ENCODE measurements around the gene LPP.

The LPP gene

DNA sequence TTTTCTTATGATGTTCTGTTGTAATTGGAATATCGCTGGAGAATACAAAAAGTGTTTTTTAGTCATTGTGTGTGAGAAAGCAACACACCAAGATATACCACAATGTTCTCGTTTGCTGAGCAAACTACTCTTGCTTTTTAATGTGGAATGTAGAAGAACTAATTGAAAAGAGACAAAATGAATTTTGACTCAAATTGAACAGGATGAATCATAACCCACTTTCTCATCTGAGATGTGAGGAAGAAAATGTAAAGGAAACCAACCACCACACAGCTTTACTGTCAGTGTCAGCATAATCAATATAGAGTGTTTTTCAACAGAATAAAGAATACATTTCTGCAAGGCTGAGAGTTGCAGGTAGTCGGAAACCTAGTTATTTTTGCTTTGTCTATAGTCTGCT, 569.0 kb downstream of the LPP start:
- DNase-seq (ENCODE audit: low spot score): no peak
- FAIRE-seq: no peak

DNA sequence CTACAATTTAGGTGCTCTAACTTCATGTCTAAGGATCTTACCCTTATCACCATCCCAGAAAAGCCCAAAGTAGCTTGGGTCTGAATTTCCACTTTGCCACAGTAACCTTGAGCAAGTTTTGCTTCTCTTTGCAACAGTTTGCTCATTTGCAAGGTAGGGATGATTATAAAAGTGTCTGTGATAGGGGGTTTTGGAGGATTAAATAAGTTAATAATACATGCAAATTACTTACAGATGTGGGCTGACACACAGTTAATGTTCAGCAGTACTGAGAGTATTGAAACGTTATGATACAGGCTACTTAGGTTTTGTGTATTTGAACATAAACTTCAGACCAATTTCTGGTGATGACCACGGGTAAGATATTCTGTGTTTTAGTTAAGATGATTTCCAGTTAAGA, 573.1 kb downstream of the LPP start:
- FAIRE-seq: no peak
- DNase-seq (ENCODE audit: low spot score): no peak

DNA sequence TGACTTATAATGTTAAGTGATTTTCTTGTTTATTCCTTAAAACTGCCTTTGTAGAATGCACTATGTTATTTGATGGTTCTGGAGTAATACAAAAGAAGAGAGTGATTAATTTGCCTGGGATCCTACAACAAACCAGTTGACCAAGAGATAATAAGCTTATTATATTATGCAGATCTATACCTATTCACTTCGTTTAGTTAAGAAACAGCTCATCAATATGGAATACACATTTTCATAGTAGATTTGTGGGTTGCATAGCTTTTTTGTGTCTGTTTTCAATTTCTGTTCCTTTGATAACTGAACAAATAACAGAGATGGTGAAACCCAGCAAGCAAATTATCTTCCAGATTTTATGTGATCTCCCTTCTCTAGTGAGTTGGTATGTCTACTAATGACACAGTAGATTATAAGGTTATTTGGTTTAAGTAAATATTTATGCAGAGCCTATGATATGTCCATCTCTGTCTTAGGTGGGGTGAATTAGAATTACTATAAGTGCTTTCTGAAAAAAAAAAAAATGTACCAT, 574.5 kb downstream of the LPP start:
- DNase-seq (ENCODE audit: low spot score): no peak

DNA sequence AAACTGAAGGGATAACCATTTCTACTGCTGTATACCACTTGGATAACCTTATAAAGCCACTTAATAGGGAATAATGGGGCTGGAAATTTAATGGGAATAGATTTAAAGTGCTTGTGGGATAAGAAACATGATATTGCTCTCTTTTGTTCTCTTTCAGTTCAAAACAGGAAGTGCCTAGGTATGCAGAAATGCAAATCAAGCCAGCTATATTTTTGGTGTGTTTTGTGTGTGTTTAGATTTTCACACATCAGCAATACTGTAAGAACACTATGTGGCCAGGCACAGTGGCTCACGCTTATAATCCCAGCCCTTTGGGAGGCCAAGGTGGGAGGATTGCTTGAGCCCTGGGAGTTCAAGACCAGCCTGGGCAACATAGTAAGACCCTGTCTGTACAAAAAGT, 575.5 kb downstream of the LPP start:
- no peak for FAIRE-seq

More for the DNA sequence above, 574.5 kb downstream of the LPP start:
- FAIRE-seq: no peak

DNA sequence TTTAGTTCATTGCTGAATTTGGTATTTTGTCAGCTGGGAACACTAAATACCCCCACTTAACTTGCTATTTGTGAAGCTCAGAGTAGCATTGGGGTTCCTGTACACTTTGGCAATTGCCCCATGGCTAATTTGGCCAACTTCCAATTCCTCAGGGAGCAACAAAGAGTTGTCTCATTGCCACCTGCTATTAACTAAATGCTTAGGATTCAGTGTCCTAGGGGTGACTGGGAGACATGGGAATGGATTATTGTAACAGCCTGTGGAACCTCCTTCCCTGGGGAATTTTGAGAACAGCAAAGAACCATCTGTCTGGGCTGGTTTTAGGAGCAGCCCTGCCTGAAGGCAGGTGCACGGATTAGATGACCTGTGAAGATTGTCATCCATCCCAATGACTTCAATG, 580.4 kb downstream of the LPP start:
- DNase-seq (ENCODE audit: low spot score) (no peak), FAIRE-seq (no peak)

More for the DNA sequence above, 575.5 kb downstream of the LPP start:
- no peak for DNase-seq (ENCODE audit: low spot score)

DNA sequence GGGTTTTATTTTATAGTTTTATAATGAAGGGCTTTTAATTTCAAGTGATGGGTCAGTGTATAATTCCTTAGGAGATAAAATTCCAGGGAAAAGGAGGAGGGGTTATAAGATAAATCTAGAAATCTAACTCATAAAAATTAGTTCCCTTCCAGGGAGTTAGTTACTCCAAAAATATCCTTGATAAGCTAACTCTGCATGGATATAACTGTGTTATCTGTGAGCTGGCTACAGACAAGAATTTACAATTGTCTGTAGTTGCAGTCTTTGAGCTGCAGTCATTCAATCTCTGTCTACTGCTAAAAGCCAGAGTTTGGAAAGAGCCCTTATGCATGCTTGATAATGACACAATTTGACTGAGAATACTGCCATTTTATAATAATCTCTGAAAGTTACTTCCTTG, 585.6 kb downstream of the LPP start:
- DNase-seq (ENCODE audit: low spot score) (no peak), FAIRE-seq (no peak)

DNA sequence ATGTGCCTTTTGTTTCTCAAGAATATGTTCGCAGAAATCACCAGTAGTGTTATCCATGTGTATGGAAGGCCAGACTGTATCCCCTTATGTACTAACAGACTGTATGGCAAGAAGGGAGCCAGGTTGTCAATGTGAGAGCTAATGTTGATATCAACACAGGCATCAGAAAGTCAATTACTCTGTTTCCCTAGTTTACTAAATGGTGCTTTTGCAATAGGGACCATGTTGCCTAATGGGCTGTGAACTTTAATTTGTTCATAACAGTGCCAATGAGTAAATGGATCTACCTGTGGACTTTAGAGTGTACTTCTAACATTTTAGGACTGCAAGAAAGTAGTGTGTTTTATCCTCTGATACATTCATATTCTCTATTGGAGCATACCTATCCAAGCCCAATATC, 586.1 kb downstream of the LPP start:
- DNase-seq (ENCODE audit: low spot score) (no peak), FAIRE-seq (no peak)

DNA sequence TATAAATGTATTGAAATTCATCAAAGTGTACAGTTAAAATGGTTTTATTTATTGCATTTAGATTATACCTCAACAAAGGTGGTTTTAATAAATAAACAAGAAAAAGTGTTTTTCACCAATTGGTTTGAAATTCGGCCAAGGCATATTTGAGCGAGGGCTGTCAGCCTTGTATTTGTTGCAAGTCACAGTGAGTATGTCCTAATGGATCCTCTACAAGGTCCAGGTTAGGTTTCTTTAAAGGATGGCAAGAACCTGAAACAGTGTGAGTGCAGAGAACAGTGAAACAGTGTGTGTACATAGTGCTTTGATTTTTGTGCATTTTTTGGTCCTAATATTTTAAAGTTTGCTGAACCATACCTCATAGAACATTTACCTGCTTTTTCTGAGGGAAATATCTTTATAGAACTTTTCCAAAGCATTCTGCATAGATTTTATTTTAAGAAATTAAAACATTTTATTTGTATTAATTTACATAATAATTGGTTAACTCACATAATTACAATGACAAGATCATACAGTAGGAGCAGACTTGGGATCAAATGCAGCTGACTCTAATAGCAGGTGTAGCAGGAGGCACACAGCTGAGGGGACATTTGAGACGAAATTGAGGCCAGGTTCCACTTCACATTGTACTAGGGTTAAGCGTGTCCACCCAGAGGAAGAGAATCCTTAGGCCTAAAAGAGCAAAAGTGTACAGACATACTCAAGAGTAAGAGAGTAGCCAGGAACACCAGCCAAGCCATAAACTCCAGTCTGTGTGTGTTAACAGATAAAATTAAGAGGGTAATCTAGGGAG, 589.0 kb downstream of the LPP start:
- no peak for FAIRE-seq

DNA sequence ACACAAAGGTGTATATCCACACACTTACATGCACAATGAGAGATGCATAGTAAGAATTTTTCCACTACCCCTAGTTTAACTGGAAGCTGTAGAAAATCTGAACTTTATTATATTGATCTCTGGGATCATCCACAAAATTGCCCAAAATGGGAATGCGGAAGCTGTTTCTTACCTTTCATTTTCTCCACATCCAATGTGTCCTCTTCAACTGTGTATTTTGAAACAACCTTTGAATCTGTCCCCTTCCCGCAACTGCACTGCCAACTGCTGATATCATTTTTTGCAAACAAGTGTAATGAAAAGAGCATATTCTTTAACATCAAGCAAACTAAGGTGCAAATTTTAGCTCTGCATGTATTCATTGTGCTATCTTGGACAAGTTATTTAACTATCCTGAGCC, 590.2 kb downstream of the LPP start:
- DNase-seq (ENCODE audit: low spot score) (no peak), FAIRE-seq (no peak)

More for the DNA sequence above, 589.0 kb downstream of the LPP start:
- DNase-seq (ENCODE audit: low spot score): no peak

DNA sequence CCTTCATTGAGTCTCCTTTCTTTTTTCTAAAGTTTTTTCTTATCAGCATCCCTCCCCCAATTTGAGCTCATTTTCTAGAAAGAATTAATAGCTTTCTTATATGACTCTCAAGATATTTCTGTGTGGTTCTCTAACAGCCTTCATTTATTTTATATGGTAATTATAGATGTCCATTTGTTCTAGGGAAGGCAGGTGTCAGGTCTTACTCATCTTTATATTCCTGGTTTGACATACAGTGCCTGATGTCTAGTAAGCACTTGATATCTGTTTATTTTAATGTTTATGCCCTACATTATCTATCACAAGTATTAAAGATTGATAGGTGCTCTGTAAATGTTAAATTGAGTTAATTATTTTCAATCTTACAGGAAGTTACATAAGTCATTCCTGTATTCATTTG, 591.1 kb downstream of the LPP start:
- FAIRE-seq: no peak
- DNase-seq (ENCODE audit: low spot score): no peak

DNA sequence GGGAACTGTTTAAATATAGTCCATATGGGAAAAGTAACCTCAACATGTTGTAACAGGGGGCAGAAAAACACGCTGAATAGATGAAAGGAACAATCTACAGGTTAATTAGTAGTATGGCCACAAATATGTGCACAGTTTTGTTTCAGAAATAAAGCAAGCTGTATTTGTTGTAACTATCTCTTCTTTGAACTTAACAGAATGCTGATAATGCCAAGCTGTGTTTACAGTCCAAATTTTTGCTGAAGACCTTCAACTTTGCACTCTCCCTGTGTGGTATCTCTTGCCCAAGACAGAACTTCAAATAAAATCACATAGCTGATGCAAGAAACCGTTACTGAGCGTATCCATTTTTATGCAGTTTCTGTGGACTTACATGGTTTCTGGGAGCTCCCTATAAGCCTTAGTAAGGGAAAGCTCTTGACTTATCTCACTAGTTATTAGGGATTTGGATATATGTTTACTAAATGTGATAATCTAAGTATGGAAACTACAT, 592.4 kb downstream of the LPP start:
- FAIRE-seq (no peak), DNase-seq (ENCODE audit: low spot score) (no peak)

DNA sequence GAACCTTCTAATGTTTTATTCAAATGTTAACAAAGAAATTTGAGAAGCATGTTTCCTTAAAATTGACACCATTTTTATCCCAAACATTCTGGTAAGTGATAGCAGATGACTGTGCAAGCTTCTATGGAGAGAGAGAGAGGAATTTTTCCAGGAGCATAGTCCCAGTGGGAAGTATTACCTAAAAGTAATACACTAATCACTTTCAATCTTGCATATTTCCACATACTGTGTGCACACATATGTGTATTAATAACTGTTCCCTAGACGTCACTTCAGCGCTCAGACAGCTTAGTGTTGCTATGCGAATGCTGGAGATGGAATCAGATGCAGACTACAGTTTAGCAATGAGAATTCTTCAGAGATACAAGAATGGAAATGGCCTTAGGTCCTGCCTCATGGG, 593.5 kb downstream of the LPP start:
- no peak for DNase-seq (ENCODE audit: low spot score)
- FAIRE-seq: no peak

DNA sequence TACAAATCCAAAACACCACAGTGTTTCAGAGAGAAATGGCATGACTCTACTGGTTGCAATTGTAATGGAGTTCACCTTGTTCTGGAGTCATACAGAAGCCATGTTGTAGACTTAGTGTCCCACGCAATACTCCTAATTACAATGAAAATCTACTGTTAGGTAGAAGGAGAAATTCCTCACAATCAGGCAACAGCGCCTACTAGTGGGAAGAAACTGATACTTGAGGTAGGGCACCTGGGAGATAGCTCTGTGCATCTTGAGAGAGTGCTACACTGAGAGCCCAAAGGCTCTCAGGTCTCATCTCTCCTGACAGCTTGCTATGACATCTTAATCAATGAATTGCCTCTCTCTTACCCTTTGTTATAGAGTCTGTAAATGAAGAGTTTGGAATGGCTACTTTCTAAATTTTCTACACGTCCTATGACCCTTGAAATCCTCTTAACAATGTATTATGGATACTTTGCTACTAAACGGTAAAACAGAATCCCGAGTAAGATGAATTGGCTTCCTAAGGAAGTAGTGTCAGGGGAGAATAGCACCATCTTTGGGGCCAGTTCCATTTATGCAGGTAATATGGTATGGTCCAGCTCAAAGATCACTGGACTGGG, 595.2 kb downstream of the LPP start:
- no peak for FAIRE-seq
- DNase-seq (ENCODE audit: low spot score): no peak

DNA sequence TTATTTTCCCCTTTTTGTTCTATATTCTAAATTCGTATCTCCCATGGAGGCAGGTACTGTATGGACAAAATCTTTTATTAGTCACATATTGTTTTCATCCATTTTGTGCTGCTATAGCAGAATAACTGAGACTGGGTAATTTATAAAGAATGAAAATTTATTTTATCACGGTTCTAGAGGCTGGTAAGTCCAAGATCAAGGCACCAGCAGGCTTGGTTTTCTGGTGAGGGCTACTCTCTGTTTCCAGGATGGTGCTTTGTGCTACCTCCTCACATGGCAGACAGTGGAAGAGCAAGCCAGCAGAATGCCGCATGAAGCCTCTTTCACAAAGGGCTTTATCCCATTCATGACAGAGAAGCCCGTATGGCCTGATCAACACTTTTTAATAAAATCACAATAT, 595.9 kb downstream of the LPP start:
- FAIRE-seq: no peak
- no peak for DNase-seq (ENCODE audit: low spot score)

DNA sequence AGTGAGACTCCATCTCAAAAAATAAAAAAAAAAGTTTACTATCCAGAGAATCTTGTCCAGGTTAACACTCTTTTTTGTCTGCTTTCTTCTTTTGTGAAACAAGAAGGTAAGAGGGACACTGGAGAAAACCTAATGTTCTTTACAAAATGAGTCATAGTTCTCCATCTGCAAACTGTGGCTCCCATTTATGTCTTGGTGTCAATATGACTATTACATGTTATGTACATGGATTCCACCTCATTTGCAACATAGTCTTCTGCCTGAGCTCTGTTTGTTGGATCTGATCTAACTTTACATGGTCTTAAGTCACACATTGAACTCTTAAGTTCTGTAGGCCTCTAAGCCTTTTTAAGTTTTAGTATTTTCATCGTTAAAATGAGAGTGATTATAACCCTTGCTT, 596.7 kb downstream of the LPP start:
- no peak for FAIRE-seq
- DNase-seq (ENCODE audit: low spot score): no peak

DNA sequence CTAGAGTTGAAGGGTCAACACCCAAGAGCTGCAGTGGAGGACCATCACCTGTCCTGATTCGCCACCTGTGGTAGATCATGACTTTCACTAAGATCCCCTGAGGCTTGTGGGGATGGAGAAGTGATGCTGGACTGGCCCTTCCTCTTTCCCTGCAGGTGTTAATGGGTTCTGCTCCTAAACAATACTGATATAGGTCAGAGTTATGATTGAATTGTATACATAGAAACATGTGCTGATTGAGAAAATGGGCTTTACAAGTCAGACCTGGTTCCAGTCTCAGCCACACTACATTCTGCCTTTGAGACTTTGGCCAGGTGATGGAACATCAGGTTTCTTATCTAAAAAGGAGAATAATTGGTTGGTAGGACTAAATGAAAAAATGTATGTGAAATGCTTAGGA, 598.9 kb downstream of the LPP start:
- DNase-seq (ENCODE audit: low spot score) (no peak), FAIRE-seq (no peak)

DNA sequence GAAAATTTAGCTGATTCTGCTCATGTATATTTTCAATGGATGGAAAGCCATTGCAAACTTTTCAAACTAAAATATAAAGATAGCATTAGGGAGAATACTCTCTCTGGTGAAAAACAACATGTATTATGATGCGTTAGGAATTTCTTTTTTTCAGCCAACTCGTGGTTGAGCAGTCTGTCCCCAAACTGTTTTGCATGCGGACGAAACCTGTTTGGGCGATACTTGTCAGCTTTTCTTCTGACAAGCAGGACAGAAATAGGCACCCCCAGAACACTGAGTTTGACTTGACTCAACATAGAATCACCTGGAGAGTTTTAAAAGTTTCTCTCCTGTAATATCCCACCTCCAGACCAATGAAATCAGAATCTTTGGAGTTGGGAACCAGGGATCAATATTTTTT, 600.3 kb downstream of the LPP start:
- no peak for DNase-seq (ENCODE audit: low spot score)

DNA sequence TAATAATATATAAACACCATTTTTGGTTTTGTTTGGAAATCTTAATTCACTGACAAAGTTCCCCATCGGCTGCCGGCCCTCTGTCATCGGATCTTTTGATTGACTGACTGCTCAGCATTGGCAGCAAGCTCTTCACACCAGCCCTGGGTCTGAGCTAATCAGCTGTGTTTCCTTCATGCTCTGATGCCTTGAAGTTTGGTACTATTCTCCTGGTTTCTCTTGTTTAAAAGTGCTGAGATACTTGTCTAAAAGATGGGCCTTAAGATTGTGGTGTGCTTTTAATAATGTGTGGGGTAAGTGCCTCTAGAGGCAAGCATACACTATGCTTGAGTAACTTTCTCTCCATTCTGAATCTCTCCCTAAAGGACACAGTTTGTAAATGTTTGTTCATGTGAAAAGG, 602.3 kb downstream of the LPP start:
- no peak for FAIRE-seq
- no peak for DNase-seq (ENCODE audit: low spot score)

More for the DNA sequence above, 600.3 kb downstream of the LPP start:
- no peak for FAIRE-seq

DNA sequence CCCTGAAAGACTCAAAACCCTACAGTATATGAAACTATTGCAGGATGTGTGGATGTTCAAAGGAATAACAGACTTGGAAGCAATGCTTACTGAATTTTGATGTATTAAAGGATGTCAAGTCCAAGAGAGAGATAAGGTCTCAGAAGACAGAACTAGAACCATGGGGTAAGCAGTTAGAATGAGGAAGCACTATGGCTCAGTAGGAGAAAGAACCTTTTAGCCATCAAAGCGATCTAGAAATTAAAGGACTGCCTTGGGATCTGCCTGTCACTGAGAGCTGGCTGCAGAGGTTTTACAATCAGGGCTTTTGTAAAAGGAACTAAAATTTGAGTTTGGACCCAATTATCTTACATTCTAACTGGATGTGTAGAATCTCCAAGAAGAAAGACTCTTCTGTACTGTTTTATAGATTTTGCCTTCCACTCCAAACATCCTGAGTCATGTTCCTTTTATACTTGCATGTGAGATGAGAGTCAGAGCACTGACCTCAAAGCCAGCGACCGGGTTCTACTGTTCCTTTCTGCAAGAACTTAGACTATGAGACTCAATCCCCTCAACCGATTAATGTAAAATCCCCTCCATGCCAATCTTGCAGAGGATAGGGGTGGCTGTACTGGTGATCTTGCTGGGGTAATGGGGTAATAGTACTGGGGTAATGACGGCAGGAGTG, 605.5 kb downstream of the LPP start:
- no peak for DNase-seq (ENCODE audit: low spot score)
- FAIRE-seq: no peak

DNA sequence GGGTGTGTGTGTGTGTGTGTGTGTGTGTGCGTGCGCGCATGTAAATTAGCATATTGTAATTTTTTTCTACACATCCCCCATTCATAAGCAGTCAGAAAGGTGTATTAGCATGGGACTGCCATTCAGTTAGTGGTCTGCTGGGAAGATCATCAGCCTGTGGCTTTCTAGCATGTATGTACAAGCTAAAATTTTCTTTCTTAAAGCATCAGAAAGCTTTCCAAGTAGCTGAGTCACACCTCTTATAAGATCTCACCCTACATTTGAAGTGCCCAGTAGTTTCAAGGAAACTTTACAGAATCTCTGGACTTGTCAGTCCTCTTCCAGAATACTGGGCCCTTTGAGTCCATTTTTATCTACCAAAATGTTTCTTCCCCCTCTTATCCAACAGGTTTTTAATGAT, 606.5 kb downstream of the LPP start:
- DNase-seq (ENCODE audit: low spot score) (no peak), FAIRE-seq (no peak)

DNA sequence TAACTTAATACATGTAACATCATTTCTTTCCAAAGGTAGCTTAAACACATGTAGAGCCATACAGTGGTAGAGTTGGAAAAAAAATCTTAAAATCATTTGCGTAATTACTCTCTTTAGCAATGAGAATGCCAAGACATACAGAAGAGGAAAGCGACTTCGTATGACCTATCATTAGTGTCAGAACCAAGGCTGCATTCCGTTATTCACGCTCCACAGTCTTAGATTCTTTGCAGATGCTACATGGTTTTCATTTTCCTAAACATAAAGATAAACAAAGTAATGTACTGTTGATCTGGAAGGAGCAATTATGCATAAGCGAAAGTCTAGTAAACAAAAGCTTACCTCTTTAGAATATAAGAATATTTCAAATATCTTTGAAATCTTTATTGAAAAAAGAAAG, 607.5 kb downstream of the LPP start:
- FAIRE-seq (no peak), DNase-seq (ENCODE audit: low spot score) (no peak)

DNA sequence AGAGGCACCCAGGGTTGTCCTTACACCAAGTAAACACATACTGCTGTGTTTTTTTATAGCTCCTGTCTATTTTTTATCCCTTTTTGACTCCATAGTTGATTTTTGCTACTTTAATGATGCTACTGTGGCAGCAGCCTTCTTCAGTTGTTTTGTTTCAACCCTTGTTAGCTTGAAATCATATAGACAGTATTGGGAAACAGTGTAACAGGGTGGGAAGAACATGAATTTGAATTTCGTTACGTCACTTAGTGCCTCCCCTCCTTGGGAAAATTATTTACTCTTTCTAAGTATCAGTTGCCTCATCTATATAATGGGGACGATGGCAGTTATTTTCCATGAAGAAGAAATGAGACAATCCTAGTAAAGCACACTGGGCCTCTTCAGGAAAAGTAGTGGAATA, 608.0 kb downstream of the LPP start:
- DNase-seq (ENCODE audit: low spot score): no peak
- FAIRE-seq: no peak

Measured in RCC 7860 (cell line).